ENCODE measurements around the gene HMX3.

The HMX3 gene

DNA sequence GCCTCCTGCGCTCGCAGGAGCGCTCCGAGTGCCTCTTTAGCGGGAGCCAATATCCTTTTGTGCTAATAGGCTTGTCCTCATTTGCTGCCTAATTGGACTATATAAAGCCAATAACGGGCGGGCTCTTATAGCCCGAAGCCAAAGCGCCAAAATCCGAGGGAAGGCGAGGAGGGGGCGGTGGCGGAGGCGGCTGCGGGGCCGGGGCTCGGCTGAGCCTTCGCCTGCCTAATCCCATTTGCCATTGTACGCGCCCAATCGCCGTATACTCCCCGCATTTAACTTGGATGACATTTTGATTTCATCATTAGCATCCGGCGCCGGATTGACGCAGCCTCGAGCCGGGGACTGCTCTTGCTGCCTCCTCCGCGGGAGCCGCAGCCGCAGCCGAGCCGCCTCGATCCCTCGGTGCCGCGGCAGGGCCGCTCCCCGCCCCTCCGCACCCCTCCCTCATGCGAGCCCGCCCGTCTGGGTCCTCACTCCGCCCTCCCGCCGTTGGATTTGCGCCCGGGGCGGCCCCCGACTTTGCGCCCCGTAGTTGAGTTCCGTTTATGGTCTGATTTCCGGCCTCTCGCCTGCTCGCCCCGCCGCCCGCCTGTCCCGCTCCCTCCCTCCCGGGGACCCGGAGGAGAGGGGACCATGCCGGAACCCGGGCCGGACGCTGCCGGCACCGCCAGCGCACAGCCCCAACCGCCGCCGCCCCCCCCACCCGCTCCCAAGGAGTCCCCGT, at the start of gene HMX3:
Gene HMX3, plus strand, starts transcription at position 556 of the 727 bp plus-strand sequence. Its CDS starts 81 bp downstream, at position 637.
- DNase-seq: no peak

DNA sequence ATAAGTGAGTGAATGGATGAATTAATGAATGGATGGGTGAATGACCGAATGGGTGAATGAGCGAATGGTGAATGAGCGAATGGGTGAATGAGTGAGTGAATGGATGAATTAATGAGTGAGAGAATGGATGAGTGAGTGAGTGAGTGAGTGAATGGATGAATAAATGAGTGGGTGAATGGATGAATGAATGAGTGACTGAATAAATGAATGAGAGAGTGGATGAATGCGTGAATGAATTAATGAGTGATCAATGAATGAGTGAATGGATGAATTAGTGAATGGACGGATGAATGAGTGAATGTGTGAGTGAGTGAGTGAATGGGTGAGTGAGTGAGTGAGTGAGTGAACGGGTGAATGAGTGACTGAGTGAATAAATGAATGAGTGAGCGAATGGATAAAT, 49.5 kb upstream of the HMX3 start:
- no peak for DNase-seq

DNA sequence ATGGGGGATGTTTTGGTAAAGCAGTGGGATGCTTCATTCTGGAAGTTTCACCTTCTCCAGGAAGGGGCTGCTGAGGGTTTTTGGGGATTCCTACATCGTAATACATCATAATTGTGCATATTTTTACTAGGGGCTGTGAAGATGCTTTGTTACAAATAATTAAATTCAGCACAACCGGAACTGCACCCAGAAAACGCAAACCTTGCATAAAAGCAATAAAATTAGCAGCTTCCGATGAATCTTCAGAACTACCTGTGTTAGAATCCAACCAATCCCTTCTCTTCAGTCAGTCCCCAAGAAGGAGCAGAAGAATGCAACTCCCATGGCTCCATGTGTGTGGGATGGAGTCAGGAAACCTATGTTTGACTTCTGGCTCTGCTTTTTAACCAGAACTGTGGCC, 48.4 kb upstream of the HMX3 start:
- no peak for DNase-seq

DNA sequence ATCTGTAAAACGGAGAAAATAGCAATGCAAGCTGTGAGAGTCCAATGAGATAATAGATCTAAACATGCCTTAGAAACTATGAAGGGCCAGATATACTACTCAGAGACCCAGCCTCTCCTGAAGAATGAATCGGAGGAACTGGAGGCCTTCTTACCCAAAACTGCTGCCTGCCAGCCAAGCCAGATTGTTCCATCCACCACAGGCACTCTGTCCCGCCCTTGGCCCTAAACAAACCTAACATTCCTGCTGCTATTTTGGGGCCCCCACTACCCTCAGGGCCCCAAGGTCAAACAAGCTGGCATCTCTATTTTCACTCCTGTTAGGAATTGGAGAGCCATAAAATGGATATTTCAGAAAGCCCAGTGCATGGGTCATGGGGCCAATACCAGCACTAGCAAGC, 48.0 kb upstream of the HMX3 start:
- DNase-seq: no peak

DNA sequence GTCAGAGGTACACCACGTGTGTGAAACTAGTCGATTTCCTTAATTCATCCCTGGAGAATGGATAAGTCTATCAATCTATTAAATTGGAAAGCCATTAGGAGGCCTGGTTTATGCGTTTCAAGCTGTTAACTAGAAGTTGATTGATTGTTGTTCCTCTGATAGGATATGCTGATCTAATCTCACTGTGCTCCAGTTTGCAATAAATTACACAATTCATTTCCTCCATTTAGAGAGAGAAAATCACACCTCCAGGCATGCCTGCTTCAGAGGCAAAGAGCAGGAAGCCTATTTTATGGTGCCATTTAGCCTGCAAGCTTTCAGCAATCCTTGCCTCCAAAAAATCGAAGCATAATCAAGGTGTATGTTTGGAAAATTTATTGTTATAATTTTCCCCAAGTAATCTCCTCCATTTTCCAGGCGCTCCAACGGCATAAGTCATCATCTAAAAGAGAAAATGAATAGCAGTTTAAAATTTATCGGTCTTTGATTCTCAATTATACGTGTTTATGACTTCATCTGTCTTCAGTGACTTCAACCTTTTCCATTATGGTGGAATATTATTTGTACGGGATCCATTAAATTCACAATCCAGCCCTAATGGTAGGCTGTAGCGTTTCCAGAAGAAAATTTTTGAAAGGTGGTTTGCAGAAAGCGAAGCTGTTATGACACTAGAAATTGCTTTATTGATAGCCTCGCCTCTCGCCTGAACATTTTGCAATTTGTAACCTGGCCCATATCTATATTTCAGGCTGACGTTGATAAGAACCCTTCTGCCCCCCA, 42.9 kb upstream of the HMX3 start:
- DNase-seq: no peak

DNA sequence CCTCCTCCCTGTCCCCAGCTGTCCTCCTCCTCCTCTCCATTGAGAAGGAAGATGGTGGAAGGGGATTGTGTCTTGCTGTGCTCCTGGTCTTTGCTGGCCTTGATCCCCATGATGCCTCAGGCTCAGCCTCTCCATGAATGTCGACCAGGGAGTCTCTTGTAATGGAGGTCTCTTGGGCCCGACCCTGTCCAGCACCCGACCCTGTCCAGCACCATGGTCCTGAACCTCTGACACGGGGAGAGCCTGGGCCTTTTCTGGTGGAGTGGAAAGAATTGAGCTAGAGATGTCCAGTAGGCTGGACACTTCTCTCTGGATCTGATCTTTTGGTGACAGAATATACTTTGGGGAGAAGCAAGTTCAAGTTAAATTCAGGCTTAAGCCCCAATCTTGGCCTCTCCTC, 42.3 kb upstream of the HMX3 start:
- no peak for DNase-seq

DNA sequence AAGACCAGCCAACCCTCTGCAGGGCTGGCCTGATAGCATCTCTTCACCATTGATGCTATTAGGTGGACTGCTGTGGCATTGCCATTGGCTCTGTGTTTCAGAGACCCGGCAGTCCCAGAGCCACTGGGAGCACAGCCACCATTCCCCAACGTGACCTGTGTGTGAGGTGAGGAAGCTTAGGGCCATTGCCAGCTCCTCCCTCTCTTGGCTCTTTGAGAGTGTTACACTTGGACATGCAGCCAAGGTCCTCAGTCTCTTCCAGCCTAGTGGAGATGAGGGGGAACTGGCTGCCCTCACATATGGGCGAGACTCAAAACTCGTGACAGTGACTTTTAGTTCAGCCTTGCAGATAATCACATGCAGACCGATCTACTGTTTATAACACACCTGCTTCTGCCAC, 39.3 kb upstream of the HMX3 start:
- no peak for DNase-seq

DNA sequence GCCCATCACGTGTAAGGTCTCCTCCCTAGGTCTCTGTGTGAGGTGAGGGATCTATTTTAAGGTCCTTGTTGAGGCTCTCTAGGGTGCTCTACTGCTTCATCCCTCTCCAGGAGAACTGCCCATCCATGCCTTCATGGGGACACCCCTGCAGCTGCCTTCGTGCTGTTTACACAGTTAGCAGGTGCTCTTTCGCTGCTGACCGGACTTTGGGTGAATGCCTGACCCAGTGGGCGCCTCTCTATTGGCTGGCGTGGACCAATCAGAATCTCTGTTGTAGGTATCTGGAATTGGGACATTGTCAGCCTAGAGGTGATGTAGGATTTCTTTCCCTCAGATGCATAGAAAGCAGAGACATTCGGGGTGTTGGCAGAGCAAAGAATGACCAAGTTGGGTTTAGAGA, 38.7 kb upstream of the HMX3 start:
- DNase-seq: no peak

DNA sequence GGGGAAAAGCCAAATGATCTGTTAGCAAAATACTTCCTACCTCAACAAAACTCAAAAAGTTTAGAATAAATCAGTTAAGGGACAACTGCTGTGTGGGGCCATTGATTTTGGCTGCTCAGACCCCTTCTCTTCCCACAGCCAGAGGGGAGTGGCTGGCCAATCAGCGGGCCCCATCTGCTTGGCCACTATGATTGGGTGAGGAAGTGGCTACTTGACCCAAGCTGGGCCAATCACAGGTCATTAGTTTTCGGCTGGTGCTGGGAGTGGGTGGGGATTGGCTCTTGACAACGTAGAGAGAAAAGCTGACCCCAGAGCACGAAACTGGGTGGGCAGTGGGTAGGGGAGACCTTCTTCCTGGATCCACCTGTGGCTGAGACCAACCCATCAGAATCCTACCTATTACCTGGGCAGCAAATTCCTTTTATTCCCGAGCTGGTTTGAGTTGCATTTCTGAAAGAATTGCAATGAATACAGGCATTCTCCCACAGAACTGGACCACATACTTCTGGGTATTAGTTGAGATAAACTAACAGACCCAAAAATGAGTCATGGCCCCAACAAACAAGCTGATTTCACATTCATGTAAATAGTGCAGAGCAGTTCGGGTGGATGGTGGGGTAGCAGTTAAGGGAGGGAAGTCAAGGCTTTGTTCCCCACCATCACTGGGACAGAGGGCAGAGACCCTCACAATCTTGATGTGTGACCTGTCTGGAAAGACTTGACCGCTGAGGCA, 35.6 kb upstream of the HMX3 start:
- DNase-seq: no peak

DNA sequence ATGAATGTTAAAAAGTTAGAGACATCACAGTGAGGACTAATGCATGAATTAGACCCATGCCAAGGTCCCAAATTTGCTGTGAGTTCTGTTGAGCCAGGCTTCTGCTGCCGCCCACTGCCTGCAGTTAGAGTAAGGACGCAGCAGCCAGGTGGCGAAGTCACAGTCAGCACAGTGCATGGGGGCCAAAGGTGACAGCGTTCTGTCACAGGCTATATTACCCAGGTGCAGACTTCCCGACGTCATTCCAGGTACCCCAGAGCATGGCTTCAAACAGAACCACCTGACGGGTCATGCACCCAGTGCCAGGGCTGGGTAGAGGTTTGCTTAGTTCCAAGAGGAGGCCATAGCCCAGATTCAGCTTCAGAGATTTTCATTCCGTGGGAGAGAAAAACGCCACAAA, 33.9 kb upstream of the HMX3 start:
- DNase-seq: no peak

DNA sequence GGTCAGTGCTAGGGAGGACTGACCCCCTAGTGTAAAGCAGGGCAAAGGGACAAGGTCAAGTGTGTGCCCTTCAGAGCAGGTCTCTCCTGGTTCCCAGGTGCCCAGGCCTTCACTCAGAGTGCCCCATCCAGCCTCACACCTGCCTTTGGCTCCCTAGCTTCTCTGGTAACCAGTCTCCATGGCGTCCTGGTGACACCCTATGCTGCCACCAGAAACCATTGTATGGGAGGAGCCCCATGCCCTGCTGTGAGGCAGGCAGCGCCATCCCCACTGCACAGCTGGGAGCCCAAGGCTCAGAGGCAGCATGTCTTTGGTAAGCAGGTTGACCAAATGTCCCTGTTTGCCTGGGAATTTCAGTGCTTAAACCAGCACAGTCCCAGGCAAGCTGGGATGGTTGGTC, 33.1 kb upstream of the HMX3 start:
- no peak for DNase-seq

DNA sequence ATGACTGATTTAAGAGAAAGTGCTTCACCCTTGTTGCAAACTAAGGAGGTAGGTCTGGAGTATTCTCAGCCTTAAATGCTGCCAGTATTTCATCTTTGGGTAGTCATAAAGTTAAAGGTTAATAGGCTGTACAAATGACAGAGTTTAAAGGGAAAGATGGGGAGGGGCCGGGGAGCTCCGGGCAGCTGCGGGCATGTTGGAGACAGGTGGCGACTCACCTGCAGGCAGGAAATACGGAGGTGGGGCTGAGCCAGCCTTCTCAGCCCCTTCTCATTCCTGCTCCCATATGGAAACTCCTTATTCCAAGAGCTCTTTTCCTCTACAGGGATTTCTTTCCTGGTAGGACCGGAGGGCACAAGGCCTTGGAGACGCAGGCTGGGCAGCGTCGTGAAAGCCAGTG, 31.8 kb upstream of the HMX3 start:
- no peak for DNase-seq

DNA sequence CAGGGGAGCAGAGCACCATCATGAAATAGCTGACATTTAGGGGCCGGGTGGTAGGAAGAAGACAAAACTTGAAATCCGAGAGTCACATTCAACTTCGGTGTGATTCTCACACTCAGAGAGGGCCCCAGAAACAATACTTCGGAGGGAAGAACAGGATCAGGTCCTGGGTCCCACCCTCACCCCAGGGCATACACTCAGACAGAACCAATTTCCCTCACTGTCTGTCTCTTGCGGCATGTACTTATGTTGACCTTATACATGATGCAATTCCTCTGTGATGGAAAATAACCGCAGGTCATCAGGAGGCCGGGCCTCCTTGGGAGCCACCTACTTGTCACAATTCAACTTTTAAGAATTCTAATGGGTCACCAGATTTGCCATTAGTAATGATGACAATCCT, 26.3 kb upstream of the HMX3 start:
- DNase-seq: no peak

DNA sequence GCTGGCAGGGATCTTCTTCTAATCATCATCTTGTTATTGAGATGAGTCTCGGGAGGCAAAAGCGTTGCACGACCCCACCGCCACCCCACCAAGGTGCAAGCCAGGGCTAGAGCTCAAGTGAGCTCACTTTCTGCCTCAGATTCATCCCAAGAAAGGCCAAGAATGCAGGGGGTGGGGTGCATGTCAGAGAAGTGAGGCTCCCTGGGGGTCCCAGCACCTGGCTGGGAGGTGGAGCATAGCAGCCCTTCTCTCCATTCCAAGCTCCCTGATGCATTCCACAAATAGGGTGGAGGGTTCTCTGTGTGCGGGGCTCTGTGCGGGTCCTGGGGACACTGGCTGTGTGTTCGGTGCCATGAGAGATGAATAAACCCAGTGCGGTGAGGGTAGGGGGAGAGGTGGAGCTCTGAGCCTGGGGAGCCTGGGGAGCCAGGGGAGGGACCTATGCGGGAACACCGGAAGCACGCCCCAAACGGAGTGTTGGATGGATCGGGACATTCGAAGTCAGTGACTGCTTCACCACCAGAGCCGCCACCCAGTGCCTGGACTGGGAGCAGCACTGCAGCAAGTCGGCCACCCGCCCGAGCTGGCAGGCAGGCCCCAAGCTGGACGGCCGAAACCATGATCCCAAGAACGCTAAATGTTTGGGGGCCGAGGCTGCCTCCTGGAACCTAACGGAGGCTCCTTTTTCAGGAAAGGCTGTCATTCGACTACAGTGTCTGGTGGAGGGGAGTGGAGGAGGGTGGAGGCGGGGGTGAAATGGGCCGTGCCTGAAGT, 17.9 kb upstream of the HMX3 start:
- DNase-seq: no peak

DNA sequence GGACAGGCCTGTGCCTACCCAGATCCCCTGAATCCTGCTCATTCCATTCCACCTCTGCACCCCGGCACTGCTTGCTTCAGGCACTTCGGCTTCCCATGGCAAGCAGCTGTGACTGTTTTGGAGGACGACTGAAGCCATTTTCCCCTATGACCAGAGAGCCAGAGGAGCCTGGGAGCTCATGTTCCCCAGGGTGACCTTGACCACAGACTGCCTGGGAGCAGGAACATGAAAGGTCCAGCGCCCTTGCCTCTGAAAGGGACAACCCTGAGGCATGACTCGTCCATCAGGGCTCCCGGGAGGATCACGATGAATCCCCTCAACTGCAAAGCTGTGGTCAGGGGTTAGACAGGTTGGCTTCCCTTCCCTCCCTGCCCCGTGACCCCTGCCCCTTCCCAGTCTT, 16.7 kb upstream of the HMX3 start:
- no peak for DNase-seq

DNA sequence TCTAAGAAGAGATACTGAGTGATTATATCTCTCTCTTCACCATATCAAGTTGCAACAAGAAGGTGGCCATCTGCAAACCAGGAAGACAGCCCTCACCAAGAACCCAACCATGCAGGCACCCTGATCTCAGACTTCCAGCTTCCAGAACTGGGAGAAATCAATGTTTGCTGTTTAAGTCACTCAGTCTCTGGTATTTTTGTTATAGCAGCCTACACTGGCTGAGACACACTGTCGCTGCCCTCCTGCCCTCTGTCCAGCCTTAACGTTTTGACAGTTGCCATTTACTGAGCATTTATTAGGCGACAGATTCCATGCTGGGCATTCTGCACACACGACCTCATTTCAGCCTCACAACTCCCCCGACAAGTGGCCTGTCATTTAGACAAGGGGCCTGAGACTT, 9.5 kb upstream of the HMX3 start:
- no peak for DNase-seq

DNA sequence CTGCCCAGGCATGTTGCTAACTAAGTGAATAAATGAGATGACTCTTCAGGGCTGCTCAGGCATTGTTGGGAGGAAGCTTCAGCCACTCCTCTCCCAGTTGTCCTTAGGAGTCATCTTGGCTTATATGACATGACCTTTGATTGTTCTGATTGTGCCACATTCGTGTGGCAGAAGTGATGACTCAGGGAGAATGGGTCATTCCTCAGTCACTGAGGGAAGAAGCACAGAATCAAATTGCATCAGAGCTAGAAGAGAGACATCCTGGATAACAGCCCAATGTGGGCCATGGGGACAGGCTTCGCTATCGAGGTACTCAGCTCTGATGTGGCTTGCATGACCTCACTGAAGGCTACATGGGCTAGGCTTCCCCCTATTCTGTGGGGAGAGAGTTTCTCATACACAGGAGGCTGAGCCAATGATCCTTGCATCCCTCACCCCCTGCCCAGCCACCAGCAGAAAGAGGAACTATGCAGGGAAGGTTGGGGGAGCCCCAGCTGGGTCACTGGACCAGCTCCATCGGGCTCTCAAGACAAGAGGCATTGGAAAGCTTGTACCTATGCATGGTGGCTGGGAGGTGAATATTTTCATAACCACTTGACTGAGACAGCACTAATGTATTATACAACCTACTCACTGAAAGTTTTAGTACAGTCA, 6.0 kb upstream of the HMX3 start:
- DNase-seq: no peak

DNA sequence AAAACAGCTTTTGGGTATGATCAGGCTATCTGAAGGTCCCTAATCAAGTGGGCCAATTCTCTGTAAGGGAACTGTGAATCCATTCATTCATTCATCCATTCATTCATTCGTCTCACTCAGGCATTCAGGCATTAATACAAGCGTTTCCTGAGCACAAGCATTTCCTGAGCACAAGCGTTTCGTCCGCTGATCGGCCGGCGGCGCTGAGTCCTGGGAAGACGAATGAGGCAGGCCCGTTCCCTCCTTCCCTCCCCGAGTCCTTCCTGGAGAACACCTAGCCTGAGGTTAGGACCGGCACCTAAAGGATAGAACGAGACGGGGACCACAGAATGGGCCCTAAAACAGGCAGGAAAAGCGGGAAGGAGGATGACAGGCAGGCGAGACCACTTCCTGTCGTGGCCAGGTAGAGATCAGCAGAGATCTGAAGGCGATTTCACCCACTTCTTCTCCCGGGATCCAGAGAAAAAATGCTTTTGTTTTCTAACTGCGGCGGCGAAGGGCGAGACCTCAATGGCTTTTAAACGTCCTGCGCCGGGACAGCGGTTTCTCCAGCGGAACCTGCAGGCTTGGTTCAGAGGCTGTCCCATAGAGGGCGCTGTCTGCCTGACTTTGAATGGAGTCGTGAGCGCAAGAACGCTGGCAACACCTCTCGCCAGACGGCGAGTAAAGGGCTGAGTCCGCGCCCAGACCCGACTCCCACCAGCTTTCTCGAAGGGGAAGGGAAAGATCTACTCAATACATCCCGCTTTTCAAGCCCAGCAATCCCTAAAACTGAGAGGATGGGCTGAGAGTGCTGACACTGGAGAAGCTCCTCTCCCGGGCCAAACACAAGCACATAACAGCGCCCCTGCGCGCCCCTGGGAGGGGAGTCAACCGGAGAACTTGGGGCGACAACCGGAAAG, 2.9 kb upstream of the HMX3 start:
- peak; percentile 70 for DNase-seq

DNA sequence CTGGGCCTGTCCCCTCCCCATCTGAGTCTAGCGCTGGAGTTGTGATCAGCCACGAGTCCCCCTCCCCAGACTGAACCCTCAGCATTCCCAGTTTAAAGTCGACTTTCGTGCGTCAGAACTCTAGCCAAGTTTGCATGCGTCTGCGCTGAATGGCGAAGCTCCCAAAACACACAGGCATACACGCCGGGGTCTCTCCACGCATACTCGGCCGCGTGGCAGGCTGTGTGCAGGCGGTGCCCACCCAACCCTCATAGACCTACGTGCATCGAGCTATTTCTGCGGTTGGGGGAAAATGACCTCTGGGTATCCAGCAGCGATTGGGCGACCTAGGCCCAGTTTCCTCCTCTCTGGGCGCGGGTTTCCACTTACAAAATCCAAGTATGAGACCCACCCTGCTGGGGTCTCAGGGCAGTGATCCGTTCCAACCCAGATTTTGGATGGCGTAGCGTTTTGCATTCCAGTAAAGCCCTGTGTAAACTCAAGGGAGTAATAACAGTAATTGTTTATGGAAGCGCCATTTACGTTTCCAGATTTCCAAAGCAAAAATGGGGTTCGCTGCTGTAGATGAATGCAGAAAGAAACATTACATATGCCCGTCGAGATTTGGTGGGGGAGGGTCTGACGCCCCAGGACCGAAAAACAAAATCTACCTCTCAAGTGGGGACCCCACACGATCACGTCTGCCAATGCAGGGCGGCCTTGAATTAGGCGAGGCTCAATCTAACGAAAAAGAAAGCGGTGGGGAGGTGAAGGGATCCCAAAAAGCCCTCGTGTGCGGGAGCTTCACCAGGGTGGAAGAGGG, 2.0 kb upstream of the HMX3 start:
- DNase-seq: no peak

DNA sequence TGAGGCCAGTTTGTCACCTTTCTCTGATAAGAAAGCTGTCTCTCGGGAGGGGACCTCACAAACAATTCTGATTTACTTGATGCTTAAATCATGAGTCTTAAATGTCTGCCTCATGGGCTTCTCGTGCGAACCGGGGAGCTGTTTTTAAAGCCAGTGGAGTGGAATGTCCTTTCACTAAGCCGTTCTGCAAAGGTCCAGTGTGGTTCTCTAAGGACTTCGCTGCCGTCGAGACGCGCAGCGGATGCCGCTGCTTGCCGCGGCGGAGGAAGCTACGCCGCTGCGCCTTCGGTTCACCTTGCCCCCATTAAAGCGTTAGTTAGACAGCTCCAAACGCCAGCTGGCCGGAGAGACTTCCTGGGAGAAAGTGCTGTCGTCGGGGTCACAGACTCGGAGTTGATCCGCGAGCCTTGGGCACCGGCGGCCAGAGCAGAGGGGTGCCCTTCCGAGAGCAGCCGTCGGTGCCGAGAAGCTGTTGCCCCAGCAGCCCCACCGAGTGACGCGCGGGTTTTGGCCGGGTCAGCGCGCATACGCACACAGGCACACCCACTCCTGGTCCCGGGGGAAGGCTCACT, 1.3 kb upstream of the HMX3 start:
- no peak for DNase-seq
